Loucy (cell line): ENCODE measurements around the gene SFMBT2.

Experiments used
- H2AFZ ChIP-seq: fragments of 200-600 bp; sonication (generic); 2 replicates; pipeline ENCODE4 v1.6.0; 2016; ENCODE audit warnings: antibody characterized with exemption, mild to moderate bottlenecking, low read length, moderate library complexity
- H3F3A ChIP-seq: fragments of 200-600 bp; 2 replicates; pipeline ENCODE4 v1.6.0; 2016; ENCODE audit warnings: antibody characterized with exemption, low read depth, mild to moderate bottlenecking
- H3K27me3 ChIP-seq: fragments of 200-600 bp; sonication (generic); 2 replicates; pipeline ENCODE4 v1.6.1; 2014; ENCODE audit warnings: low read length, mild to moderate bottlenecking; ENCODE audit not compliant: insufficient read depth, poor library complexity, severe bottlenecking
- H3K36me3 ChIP-seq: fragments of 200-600 bp; sonication (generic); 2 replicates; pipeline ENCODE4 v1.6.1; 2016; ENCODE audit warnings: low read length; ENCODE audit not compliant: insufficient read depth
- H3K4me1 ChIP-seq: fragments of 200-600 bp; sonication (generic); 2 replicates; pipeline ENCODE4 v1.5.1; 2014; ENCODE audit warnings: low read length, mild to moderate bottlenecking; ENCODE audit not compliant: insufficient read depth, poor library complexity, severe bottlenecking
- H3K4me2 ChIP-seq: fragments of 200-600 bp; sonication (generic); 2 replicates; pipeline ENCODE4 v1.6.0; 2014; ENCODE audit warnings: antibody characterized with exemption, low read length, low read depth, mild to moderate bottlenecking; ENCODE audit not compliant: poor library complexity, severe bottlenecking
- H3K4me3 ChIP-seq: fragments of 200-600 bp; sonication (generic); 2 replicates; pipeline ENCODE4 v1.5.1; 2014; ENCODE audit warnings: low read length, mild to moderate bottlenecking, mixed read lengths; ENCODE audit not compliant: poor library complexity, severe bottlenecking
- H3K79me2 ChIP-seq: fragments of 200-600 bp; sonication (generic); 2 replicates; pipeline ENCODE4 v1.6.1; 2014; ENCODE audit warnings: low read length; ENCODE audit not compliant: insufficient read depth
- H3K9ac ChIP-seq: fragments of 200-600 bp; sonication (generic); 2 replicates; pipeline ENCODE4 v1.6.0; 2014; ENCODE audit warnings: mild to moderate bottlenecking, low read depth, low read length, moderate library complexity; ENCODE audit not compliant: poor library complexity, severe bottlenecking
- H3K9me2 ChIP-seq: fragments of 200-600 bp; sonication (generic); replicated peaks from 2 replicates; pipeline ENCODE4 v1.6.1; 2016; ENCODE audit warnings: low read depth, low read length, mixed read lengths
- H3K9me3 ChIP-seq: fragments of 200-600 bp; sonication (generic); 2 replicates; pipeline ENCODE4 v1.6.1; 2014; ENCODE audit warnings: mild to moderate bottlenecking, antibody characterized with exemption, low read length, low read depth; ENCODE audit not compliant: insufficient read depth
- H4K20me1 ChIP-seq: fragments of 200-600 bp; sonication (generic); 2 replicates; pipeline ENCODE4 v1.6.0; 2014; ENCODE audit warnings: antibody characterized with exemption, low read length, mild to moderate bottlenecking; ENCODE audit not compliant: insufficient read depth, poor library complexity, severe bottlenecking
- EZH2phosphoT487 ChIP-seq: fragments of 200-600 bp; IDR thresholded peaks from 2 replicates; pipeline ENCODE4 v1.6.1; 2018; ENCODE audit warnings: antibody characterized with exemption, mild to moderate bottlenecking, moderate library complexity, borderline replicate concordance
- TF ChIP-seq, protein P1 (sequence below): fragments of 200-600 bp; sonication (generic); conservative IDR thresholded peaks from 2 replicates; pipeline ENCODE4 v1.5.1; 2014; ENCODE audit warnings: mild to moderate bottlenecking, antibody characterized with exemption, low read length

SFMBT2 gene

DNA sequence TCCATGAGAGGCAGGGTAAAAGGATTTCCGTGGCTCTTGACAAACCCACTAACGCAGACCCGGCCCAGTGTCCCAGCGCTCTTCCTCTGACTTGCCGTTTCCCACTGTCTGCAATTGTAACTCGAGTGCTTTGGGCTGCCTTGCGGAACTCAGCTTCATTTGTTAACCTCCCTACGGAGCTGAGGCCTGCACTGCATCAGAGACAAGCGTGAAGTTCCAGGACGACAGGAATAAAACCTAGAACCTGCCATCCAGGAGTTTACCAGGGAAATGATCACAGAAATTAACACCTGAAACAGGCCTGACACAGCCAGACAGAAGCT is 76.2 kb downstream of the SFMBT2 start:
- Histone ChIP-seq H3K79me2 (peaks cover 82% of the 10 kb centered on the region), H3F3A (no peaks in the 10 kb centered on the region), H3K9me2 (no peaks in the 10 kb centered on the region), H3K4me1 (peaks cover 4% of the 10 kb centered on the region), H2AFZ (no peak overlapping the region), H3K9ac (no peak overlapping the region), H3K27me3 (no peaks in the 10 kb centered on the region), H3K4me2 (no peak overlapping the region), H3K9me3 (no peaks in the 10 kb centered on the region), H3K4me3 (no peak overlapping the region), H4K20me1 (peaks cover 5% of the 10 kb centered on the region), H3K36me3 (peaks cover 20% of the 10 kb centered on the region; the same call in 1 of the 2 replicates)
- TF ChIP-seq, protein P1, sequence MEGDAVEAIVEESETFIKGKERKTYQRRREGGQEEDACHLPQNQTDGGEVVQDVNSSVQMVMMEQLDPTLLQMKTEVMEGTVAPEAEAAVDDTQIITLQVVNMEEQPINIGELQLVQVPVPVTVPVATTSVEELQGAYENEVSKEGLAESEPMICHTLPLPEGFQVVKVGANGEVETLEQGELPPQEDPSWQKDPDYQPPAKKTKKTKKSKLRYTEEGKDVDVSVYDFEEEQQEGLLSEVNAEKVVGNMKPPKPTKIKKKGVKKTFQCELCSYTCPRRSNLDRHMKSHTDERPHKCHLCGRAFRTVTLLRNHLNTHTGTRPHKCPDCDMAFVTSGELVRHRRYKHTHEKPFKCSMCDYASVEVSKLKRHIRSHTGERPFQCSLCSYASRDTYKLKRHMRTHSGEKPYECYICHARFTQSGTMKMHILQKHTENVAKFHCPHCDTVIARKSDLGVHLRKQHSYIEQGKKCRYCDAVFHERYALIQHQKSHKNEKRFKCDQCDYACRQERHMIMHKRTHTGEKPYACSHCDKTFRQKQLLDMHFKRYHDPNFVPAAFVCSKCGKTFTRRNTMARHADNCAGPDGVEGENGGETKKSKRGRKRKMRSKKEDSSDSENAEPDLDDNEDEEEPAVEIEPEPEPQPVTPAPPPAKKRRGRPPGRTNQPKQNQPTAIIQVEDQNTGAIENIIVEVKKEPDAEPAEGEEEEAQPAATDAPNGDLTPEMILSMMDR, result no peak
- TF ChIP-seq EZH2phosphoT487, result no peak

- Histone ChIP-seq H3K79me2 (peaks cover 86% of the 10 kb centered on the region), H3K4me2 (no peak overlapping the region), H3K9ac (no peak overlapping the region), H3K9me2 (no peaks in the 10 kb centered on the region), H3K27me3 (no peaks in the 10 kb centered on the region), H3F3A (no peaks in the 10 kb centered on the region), H3K36me3 (peaks cover 20% of the 10 kb centered on the region; the same call in 1 of the 2 replicates), H4K20me1 (peaks cover 5% of the 10 kb centered on the region), H3K4me3 (no peak overlapping the region), H3K9me3 (no peaks in the 10 kb centered on the region), H2AFZ (no peak overlapping the region), H3K4me1 (peaks cover 4% of the 10 kb centered on the region)
- TF ChIP-seq, protein P1, result no peak
- no peak for TF ChIP-seq EZH2phosphoT487
Measured at GRCh38 chr10:7333961-7334641, 76.7 kb downstream of the SFMBT2 start.

- Histone ChIP-seq H3K4me3 (no peak overlapping the region), H3K9me3 (peaks cover 22% of the 10 kb centered on the region), H3F3A (no peaks in the 10 kb centered on the region), H3K79me2 (peaks cover 85% of the 10 kb centered on the region), H4K20me1 (no peaks in the 10 kb centered on the region), H3K4me2 (no peak overlapping the region), H3K9ac (no peak overlapping the region), H3K9me2 (no peaks in the 10 kb centered on the region), H3K4me1 (no peaks in the 10 kb centered on the region), H2AFZ (no peak overlapping the region), H3K27me3 (no peaks in the 10 kb centered on the region), H3K36me3 (peaks cover 37% of the 10 kb centered on the region)
- TF ChIP-seq EZH2phosphoT487, result no peak
- TF ChIP-seq, protein P1, result no peak
Measured at GRCh38 chr10:7329219-7329618, 81.6 kb downstream of the SFMBT2 start.
